Testis (tissue), 2 donors: Measurements from ENCODE around the gene OR6J1.

Experiments
- CTCF ChIP-seq, 3 experiments: fragments of 450-650 bp in 2 of 3; fragments of 200-600 bp in 1 of 3; sonication (generic) in 1 of 3; IDR thresholded peaks; one replicate each; pipeline ENCODE4 v1.5.1; 2016 to 2019; ENCODE audit warnings: antibody characterized with exemption in 3 of 3, mild to moderate bottlenecking in 2 of 3, moderate library complexity in 1 of 3
- POLR2A ChIP-seq: fragments of 450-650 bp; IDR thresholded peaks from one replicate; pipeline ENCODE4 v1.6.1; 2017; ENCODE audit warnings: antibody characterized with exemption, mild to moderate bottlenecking, moderate library complexity

GRCh38 chr14:22606380-22606779 lies 37.8 kb downstream of the OR6J1 start:
- no peak for TF ChIP-seq POLR2A
- no peak for TF ChIP-seq CTCF (IDR thresholded peaks at IDR 0.05)
